Bronchial epithelial cell (primary cell): ENCODE data around the gene SLC35F4. TPM values are rescaled to one million over a fixed set of nuclear protein-coding genes. Genes with fewer than 3 reads are reported as not detected.
A peak's percentile ranks its signal among the peaks of the same experiment; 100 is the strongest.
"Not testable (repeated sequence)": the region's sequence is repeated elsewhere in the genome, so short reads cannot be mapped to it uniquely, and the experiment has no call there.

ENCODE experiments used
- DNase-seq: peaks from one replicate; pipeline ENCODE4 v3.0.0-alpha.2; 2010; ENCODE audit warnings: low read depth
- FAIRE-seq: peaks from 2 replicates; lab custom pipeline; 2011; peaks lifted over from hg19 to GRCh38; lab: Jason Lieb, UNC
- H3K27me3 ChIP-seq: 2 replicates; pipeline ENCODE4 v1.5.1; 2011; ENCODE audit warnings: low read length; ENCODE audit not compliant: control insufficient read depth, insufficient read depth
- H3K36me3 ChIP-seq: 2 replicates; pipeline ENCODE4 v1.5.1; 2011; ENCODE audit warnings: low read length; ENCODE audit not compliant: control insufficient read depth, insufficient read depth
- H3K4me3 ChIP-seq: 2 replicates; pipeline ENCODE4 v1.5.1; 2011; ENCODE audit warnings: mild to moderate bottlenecking, low read depth, low read length, control low read depth
- total RNA-seq: library from RNA; depleted of rRNA; stranded (reverse); fragments of >200 nt; gene quantifications from 2 replicates; pipeline ENCODE4 v1.2.1, GENCODE V29; 2014
- TF ChIP-seq, protein P1 (sequence below): IDR thresholded peaks from 2 replicates; pipeline ENCODE4 v1.5.1; 2011; ENCODE audit warnings: mild to moderate bottlenecking, moderate library complexity, low read length, control low read depth, inconsistent platforms; ENCODE audit not compliant: insufficient read depth, severe bottlenecking

The SLC35F4 gene
- total RNA-seq, 1 donor from 2014 or later = not detected

DNA sequence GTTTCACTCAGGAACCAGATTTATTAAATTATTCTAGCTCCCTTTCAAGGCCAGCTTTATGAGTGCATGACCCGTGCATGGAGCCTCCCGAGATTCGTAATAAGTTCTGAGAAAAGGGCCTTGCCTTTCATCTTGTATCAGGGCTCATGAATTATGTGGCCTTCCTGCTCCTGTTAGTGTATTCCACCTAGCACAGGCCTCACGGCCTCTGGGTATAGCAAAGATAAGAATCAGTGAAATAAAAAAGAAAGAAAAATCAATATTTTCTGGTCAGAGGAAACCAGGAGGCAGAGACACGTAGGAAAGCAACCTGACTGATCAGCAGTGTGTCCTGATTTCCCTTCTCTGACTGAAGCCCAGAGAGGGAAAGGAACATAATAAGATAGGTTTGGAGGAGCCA, 111.4 kb downstream of the SLC35F4 start:
- FAIRE-seq (no peak), DNase-seq (no peak)
- H3K27me3 ChIP-seq = no peaks in the 10 kb centered on the region
- TF ChIP-seq, protein P1, sequence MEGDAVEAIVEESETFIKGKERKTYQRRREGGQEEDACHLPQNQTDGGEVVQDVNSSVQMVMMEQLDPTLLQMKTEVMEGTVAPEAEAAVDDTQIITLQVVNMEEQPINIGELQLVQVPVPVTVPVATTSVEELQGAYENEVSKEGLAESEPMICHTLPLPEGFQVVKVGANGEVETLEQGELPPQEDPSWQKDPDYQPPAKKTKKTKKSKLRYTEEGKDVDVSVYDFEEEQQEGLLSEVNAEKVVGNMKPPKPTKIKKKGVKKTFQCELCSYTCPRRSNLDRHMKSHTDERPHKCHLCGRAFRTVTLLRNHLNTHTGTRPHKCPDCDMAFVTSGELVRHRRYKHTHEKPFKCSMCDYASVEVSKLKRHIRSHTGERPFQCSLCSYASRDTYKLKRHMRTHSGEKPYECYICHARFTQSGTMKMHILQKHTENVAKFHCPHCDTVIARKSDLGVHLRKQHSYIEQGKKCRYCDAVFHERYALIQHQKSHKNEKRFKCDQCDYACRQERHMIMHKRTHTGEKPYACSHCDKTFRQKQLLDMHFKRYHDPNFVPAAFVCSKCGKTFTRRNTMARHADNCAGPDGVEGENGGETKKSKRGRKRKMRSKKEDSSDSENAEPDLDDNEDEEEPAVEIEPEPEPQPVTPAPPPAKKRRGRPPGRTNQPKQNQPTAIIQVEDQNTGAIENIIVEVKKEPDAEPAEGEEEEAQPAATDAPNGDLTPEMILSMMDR = no peak
- H3K36me3 ChIP-seq = no peaks in the 10 kb centered on the region
- no peak overlapping the region for H3K4me3 ChIP-seq

- FAIRE-seq = no peak
- TF ChIP-seq, protein P1 = no peak
- no peaks in the 10 kb centered on the region for H3K27me3 ChIP-seq
- no peak for DNase-seq
- H3K4me3 ChIP-seq = no peak overlapping the region
- no peaks in the 10 kb centered on the region for H3K36me3 ChIP-seq
These were observed 112.1 kb downstream of the SLC35F4 start for GRCh38 chr14:57753821-57754220.

DNA sequence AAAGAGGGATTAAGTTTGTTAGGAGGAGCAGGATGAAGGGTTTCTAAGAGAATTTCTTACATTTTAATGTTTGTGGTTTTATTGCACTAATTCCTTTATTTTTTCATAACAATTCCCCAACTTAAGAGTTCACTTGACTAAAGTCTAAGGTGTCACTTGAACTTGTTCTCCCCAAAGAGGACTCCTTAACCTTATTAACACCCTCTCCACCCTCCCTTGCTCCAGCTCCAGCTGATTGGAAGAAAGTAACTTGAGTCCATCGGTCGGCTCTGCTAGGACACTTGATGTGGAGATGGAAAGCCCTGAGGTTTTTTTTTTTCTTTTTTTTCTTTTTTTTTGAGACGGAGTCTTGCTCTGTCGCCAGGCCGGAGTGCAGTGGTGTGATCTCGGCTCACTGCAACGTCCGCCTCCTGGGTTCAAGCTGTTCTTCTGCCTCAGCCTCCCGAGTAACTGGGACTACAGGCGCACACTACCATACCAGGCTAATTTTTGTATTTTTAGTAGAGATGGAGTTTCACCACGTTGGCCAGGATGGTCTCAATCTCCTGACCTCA, 113.7 kb downstream of the SLC35F4 start:
- FAIRE-seq, H3K36me3 ChIP-seq, H3K4me3 ChIP-seq, DNase-seq, H3K27me3 ChIP-seq: not testable (repeated sequence)

DNA sequence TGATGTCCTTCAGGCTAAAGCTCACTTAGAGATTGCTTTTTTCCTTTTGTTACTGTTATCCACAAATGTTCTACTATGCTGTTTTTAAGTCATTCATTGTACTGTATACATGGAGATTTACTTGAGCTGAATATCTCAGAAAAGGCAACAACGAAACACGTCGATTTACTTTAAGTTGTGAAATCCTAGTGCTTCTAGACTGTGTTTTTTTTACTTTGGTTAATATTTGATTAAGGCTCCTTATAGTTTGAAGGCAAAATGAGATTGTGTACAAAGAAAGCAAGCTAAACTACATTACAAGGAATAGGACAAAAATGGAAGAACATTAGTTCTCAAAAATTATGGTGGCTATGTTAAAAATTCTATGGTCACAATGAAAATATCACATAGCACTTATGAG, 114.5 kb downstream of the SLC35F4 start:
- Histone ChIP-seq H3K27me3 (no peaks in the 10 kb centered on the region), H3K4me3 (no peak overlapping the region), H3K36me3 (no peaks in the 10 kb centered on the region)
- TF ChIP-seq, protein P1 = no peak
- FAIRE-seq (no peak), DNase-seq (no peak)

GRCh38 chr14:57749267-57749666, 116.6 kb downstream of the SLC35F4 start:
- DNase-seq = peak; percentile 89
- no peak overlapping the region for H3K4me3 ChIP-seq
- no peaks in the 10 kb centered on the region for H3K36me3 ChIP-seq
- H3K27me3 ChIP-seq = no peaks in the 10 kb centered on the region
- TF ChIP-seq, protein P1 = no peak
- no peak for FAIRE-seq

DNA sequence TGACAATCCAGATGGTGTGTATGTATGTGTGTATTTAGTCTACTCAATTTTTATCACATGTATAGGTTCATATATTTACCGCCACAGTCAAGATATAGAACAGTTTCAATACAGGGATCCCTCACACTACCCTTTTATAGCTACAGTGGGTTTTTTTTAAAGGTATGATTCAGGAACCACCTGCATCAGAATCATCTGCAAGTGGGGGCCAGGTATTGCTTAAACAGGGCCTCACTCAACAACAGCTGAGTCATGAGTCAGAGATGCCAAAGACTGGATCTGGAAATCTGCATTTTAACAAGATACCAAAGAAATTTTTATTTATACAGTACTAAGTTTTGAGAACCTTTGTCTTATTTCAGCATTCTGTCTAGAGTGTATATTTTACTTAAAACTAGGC, 117.6 kb downstream of the SLC35F4 start:
- Histone ChIP-seq H3K4me3 (no peak overlapping the region), H3K36me3 (no peaks in the 10 kb centered on the region), H3K27me3 (no peaks in the 10 kb centered on the region)
- TF ChIP-seq, protein P1 = no peak
- no peak for FAIRE-seq
- peak; percentile 90 for DNase-seq
